ENCODE results near the gene AMBP.

Gene AMBP

GRCh38 chr9:114017741-114018715 lies 60.1 kb downstream of the AMBP start:
- H3K4me3 ChIP-seq (replicated peaks; ENCODE audit: low read depth, low read length) = no peak overlapping the region
- TF ChIP-seq CTCF (IDR thresholded peaks at IDR 0.05; ENCODE audit: low read depth, low read length, missing control alignments) = no peak
- no peak for DNase-seq (ENCODE audit: extremely low read depth, low read depth)

- no peak for TF ChIP-seq CTCF (IDR thresholded peaks at IDR 0.05; ENCODE audit: low read depth, low read length, missing control alignments)
- no peak for DNase-seq (ENCODE audit: extremely low read depth, low read depth)
These were observed 61.3 kb downstream of the AMBP start for GRCh38 chr9:114016629-114017423.

GRCh38 chr9:114016101-114016500 lies 62.0 kb downstream of the AMBP start:
- TF ChIP-seq CTCF (IDR thresholded peaks at IDR 0.05; ENCODE audit: low read depth, low read length, missing control alignments) = no peak
- no peak for DNase-seq (ENCODE audit: extremely low read depth, low read depth)
- H3K4me3 ChIP-seq (replicated peaks; ENCODE audit: low read depth, low read length) = no peak overlapping the region

More at GRCh38 chr9:114016629-114017423, 61.3 kb downstream of the AMBP start:
- H3K4me3 ChIP-seq (replicated peaks; ENCODE audit: low read depth, low read length) = no peak overlapping the region

GRCh38 chr9:114015607-114016006 lies 62.5 kb downstream of the AMBP start:
- no peak overlapping the region for H3K4me3 ChIP-seq (replicated peaks; ENCODE audit: low read depth, low read length)
- TF ChIP-seq CTCF (IDR thresholded peaks at IDR 0.05; ENCODE audit: low read depth, low read length, missing control alignments) = no peak
- DNase-seq (ENCODE audit: extremely low read depth, low read depth) = no peak

GRCh38 chr9:114014044-114014443 lies 64.1 kb downstream of the AMBP start:
- no peak for TF ChIP-seq CTCF (IDR thresholded peaks at IDR 0.05; ENCODE audit: low read depth, low read length, missing control alignments)
- no peak for DNase-seq (ENCODE audit: extremely low read depth, low read depth)
- H3K4me3 ChIP-seq (replicated peaks; ENCODE audit: low read depth, low read length) = no peak overlapping the region

- DNase-seq (ENCODE audit: extremely low read depth, low read depth) = no peak
- no peak for TF ChIP-seq CTCF (IDR thresholded peaks at IDR 0.05; ENCODE audit: low read depth, low read length, missing control alignments)
- no peak overlapping the region for H3K4me3 ChIP-seq (replicated peaks; ENCODE audit: low read depth, low read length)
These were observed 66.0 kb downstream of the AMBP start for GRCh38 chr9:114012126-114012525.
